HEK293 (cell line): Measurements from ENCODE around the gene DAAM2.

ENCODE experiments used
- CTCF ChIA-PET: fragments of 350-600 bp; formaldehyde crosslinking; extraction: SDS; loops from one replicate; lab custom pipeline; 2021; ENCODE audit warnings: antibody characterized with exemption; lab: Yijun Ruan, JAX
- POLR2A ChIA-PET: fragments of 300-600 bp; formaldehyde crosslinking; extraction: SDS; loops from one replicate; lab custom pipeline; 2020; ENCODE audit warnings: antibody characterized with exemption, inconsistent platforms; lab: Yijun Ruan, JAX
- H3K27ac ChIP-seq: fragments of 200-500 bp; sonication (Bioruptor generic); 2 replicates; pipeline ENCODE4 v1.5.1; 2014; ENCODE audit warnings: low read depth, low read length, control low read depth, inconsistent platforms; ENCODE audit errors: extremely low read depth
- H3K36me3 ChIP-seq, 2 experiments: fragments of 200-500 bp in 1 of 2; sonication (Bioruptor generic) in 1 of 2; 1 replicate in 1 of 2; 2 replicates in 1 of 2; pipeline ENCODE4 v1.5.1; 2014 to 2017; ENCODE audit warnings: inconsistent platforms in 2 of 2, low read length in 2 of 2; ENCODE audit not compliant: control insufficient read depth in 2 of 2, insufficient read depth in 1 of 2
- H3K4me1 ChIP-seq: fragments of 200-500 bp; sonication (Bioruptor generic); 2 replicates; pipeline ENCODE4 v1.5.1; 2014; ENCODE audit warnings: mild to moderate bottlenecking, low read length, inconsistent platforms; ENCODE audit not compliant: control insufficient read depth, insufficient read depth
- H3K4me3 ChIP-seq: 2 replicates; pipeline ENCODE4 v1.5.1; 2011; ENCODE audit warnings: low read depth, mild to moderate bottlenecking, control low read depth, low read length, moderate library complexity
- H3K9me3 ChIP-seq: fragments of 200-500 bp; sonication (Bioruptor generic); 2 replicates; pipeline ENCODE4 v1.5.1; 2014; ENCODE audit warnings: low read depth, low read length, inconsistent platforms; ENCODE audit not compliant: control insufficient read depth, insufficient read depth
- GLI2 ChIP-seq: fragments of 450-650 bp; formaldehyde crosslinking; IDR thresholded peaks from 2 replicates; pipeline ENCODE4; 2017; ENCODE audit warnings: missing biosample characterization, missing genetic modification characterization, low read depth, borderline replicate concordance
- GLIS1 ChIP-seq: fragments of 450-650 bp; formaldehyde crosslinking; IDR thresholded peaks from 2 replicates; pipeline ENCODE4 v1.5.1; 2016; ENCODE audit warnings: missing biosample characterization, missing genetic modification characterization
- MYNN ChIP-seq: fragments of 450-650 bp; formaldehyde crosslinking; IDR thresholded peaks from 2 replicates; pipeline ENCODE4 v1.5.1; 2016; ENCODE audit warnings: missing biosample characterization, missing genetic modification characterization, borderline replicate concordance
- OVOL3 ChIP-seq: fragments of 450-650 bp; formaldehyde crosslinking; IDR thresholded peaks from 2 replicates; pipeline ENCODE4 v1.5.1; 2016; ENCODE audit warnings: missing biosample characterization, missing genetic modification characterization
- TRIM28 ChIP-seq: IDR thresholded peaks from 2 replicates; pipeline ENCODE4 v1.6.1; 2011; ENCODE audit warnings: low read length, control low read depth, borderline replicate concordance
- ZBTB1 ChIP-seq: fragments of 450-650 bp; formaldehyde crosslinking; IDR thresholded peaks from 2 replicates; pipeline ENCODE4 v1.5.1; 2016; ENCODE audit warnings: missing biosample characterization, missing genetic modification characterization
- ZBTB17 ChIP-seq: fragments of 450-650 bp; formaldehyde crosslinking; IDR thresholded peaks from 2 replicates; pipeline ENCODE4 v1.5.1; 2016; ENCODE audit warnings: missing biosample characterization, missing genetic modification characterization
- ZFP37 ChIP-seq: fragments of 450-650 bp; formaldehyde crosslinking; IDR thresholded peaks from 2 replicates; pipeline ENCODE4 v1.5.1; 2016; ENCODE audit warnings: missing biosample characterization, missing genetic modification characterization
- ZFP69B ChIP-seq: fragments of 450-650 bp; formaldehyde crosslinking; IDR thresholded peaks from 2 replicates; pipeline ENCODE4 v1.5.1; 2016; ENCODE audit warnings: missing biosample characterization, missing genetic modification characterization
- ZNF169 ChIP-seq: fragments of 450-650 bp; formaldehyde crosslinking; IDR thresholded peaks from 2 replicates; pipeline ENCODE4 v1.5.1; 2016; ENCODE audit warnings: missing biosample characterization, missing genetic modification characterization
- ZNF174 ChIP-seq: fragments of 450-650 bp; formaldehyde crosslinking; IDR thresholded peaks from 2 replicates; pipeline ENCODE4 v1.5.0; 2017; ENCODE audit warnings: missing biosample characterization, mild to moderate bottlenecking, missing genetic modification characterization
- ZNF274 ChIP-seq, 2 experiments: fragments of 200-500 bp in 1 of 2; fragments of 450-650 bp in 1 of 2; sonication (Bioruptor generic) in 1 of 2; formaldehyde crosslinking in 1 of 2; IDR thresholded peaks; 2 replicates each; pipeline versions ENCODE4 v1.5.1 to v1.6.1; 2014 to 2016; ENCODE audit warnings: borderline replicate concordance in 1 of 2, inconsistent platforms in 1 of 2, low read length in 1 of 2, missing biosample characterization in 1 of 2, missing genetic modification characterization in 1 of 2
- ZNF335 ChIP-seq: fragments of 450-650 bp; formaldehyde crosslinking; conservative IDR thresholded peaks from 2 replicates; pipeline ENCODE4 v1.5.1; 2016; ENCODE audit warnings: missing biosample characterization, missing genetic modification characterization
- ZNF341 ChIP-seq: fragments of 450-650 bp; formaldehyde crosslinking; IDR thresholded peaks from 2 replicates; pipeline ENCODE4; 2016; ENCODE audit warnings: low read depth, missing biosample characterization, missing genetic modification characterization
- ZNF548 ChIP-seq: fragments of 450-650 bp; formaldehyde crosslinking; IDR thresholded peaks from 2 replicates; pipeline ENCODE4 v1.5.1; 2016; ENCODE audit warnings: missing biosample characterization, missing genetic modification characterization
- ZNF555 ChIP-seq: fragments of 450-650 bp; formaldehyde crosslinking; conservative IDR thresholded peaks from 2 replicates; pipeline ENCODE4 v1.5.1; 2017; ENCODE audit warnings: missing biosample characterization, mild to moderate bottlenecking, missing genetic modification characterization, inconsistent platforms
- ZNF571 ChIP-seq: fragments of 450-650 bp; formaldehyde crosslinking; IDR thresholded peaks from 2 replicates; pipeline ENCODE4 v1.5.0; 2017; ENCODE audit warnings: missing biosample characterization, missing genetic modification characterization
- ZNF585B ChIP-seq: fragments of 450-650 bp; formaldehyde crosslinking; IDR thresholded peaks from 2 replicates; pipeline ENCODE4 v1.5.1; 2016; ENCODE audit warnings: missing biosample characterization, missing genetic modification characterization
- ZNF777 ChIP-seq: fragments of 450-650 bp; formaldehyde crosslinking; IDR thresholded peaks from 2 replicates; pipeline ENCODE4 v1.5.1; 2017; ENCODE audit warnings: missing biosample characterization, missing genetic modification characterization, borderline replicate concordance
- ZSCAN30 ChIP-seq: fragments of 450-650 bp; IDR thresholded peaks from 2 replicates; pipeline ENCODE4 v1.5.1; 2018; ENCODE audit warnings: missing biosample characterization, mild to moderate bottlenecking, missing genetic modification characterization, moderate library complexity
- TF ChIP-seq, protein P1 (sequence below): fragments of 450-650 bp; formaldehyde crosslinking; IDR thresholded peaks from 2 replicates; pipeline ENCODE4 v1.5.1; 2017; ENCODE audit warnings: missing biosample characterization, missing genetic modification characterization
- TF ChIP-seq, protein P2 (sequence below): fragments of 450-650 bp; formaldehyde crosslinking; IDR thresholded peaks from 2 replicates; pipeline ENCODE4; 2016; ENCODE audit warnings: missing biosample characterization, missing genetic modification characterization

Gene DAAM2

DNA sequence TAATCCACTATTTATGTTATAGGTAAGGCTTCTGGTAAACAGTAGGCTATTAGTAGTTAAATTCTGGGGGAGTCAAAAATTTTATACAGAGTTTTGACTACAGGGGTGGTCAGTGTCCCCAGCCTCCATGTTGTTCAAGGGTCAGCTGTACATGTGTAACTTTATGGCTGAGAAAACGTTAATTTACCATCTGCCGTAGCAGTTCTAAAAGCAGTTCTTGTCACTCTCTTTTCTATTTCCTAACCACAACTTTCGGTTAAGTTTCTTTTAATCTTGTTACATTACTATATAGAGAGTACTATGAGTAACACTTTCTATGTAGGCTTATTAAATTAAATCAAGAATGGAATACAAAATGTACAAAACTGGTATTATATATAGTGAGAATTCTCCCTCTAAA, 45.4 kb upstream of the DAAM2 start (continued):
- no peak for TF ChIP-seq ZBTB1 (tag by site-specific recombination)

DNA sequence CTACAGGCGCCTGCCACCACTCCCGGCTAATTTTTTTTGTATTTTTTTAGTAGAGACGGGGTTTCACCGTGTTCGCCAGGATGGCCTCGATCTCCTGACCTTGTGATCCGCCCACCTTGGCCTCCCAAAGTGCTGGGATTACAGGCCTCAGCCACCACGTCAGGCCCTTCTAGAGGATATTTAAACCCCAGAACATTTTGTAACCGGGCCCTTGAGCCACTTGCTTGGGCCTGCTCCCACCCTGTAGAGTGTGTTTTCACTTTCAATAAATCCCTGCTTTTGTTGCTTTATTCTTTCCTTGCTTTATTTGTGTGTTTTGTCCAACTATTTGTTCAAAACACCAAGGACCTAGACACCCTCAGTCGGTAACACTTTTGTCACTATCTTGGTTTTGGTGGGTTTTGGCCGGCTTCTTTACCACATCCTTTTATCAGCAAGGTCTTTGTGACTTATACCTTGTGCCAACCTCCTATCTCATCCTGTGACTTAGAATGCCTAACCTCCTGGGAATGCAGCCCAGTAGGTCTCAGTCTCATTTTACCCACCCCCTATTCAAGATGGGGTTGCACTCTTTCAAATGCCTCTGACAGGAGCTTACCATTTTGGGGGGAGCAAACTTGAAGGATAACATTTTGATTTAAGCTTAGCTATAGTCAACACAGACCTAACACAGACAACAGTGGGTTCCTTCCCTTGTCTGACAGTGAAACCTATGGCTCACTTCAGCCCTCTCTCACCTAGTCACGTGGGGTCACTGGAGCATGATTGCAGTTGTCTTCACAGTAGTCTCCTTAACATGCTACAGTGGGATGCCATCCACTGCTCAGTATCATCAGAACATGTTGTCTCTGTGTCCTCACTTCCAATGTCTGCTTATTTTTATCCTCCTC, 39.1 kb upstream of the DAAM2 start:
- Histone ChIP-seq H3K27ac (no peak overlapping the region), H3K4me3 (no peak overlapping the region), H3K9me3 (no peaks in the 10 kb centered on the region), H3K36me3 (no peaks in the 10 kb centered on the region), H3K4me1 (no peaks in the 10 kb centered on the region)
- CTCF ChIA-PET: interaction anchor here (1.6 to 1.9 kb wide), 2 partner anchors 113 to 392 kb away, joined by 4 read pairs; no protein-coding TSS in a partner anchor
- POLR2A ChIA-PET: interaction anchor here (0.6 kb wide), 1 partner anchor 890 kb away, joined by 4 read pairs; no protein-coding TSS in a partner anchor
- TF ChIP-seq ZFP69B (no peak), ZFP37 (tag by site-specific recombination) (no peak), ZNF585B (peak; percentile 59), TRIM28 (no peak), ZNF174 (tag by site-specific recombination) (no peak), ZNF777 (tag by site-specific recombination) (no peak)

DNA sequence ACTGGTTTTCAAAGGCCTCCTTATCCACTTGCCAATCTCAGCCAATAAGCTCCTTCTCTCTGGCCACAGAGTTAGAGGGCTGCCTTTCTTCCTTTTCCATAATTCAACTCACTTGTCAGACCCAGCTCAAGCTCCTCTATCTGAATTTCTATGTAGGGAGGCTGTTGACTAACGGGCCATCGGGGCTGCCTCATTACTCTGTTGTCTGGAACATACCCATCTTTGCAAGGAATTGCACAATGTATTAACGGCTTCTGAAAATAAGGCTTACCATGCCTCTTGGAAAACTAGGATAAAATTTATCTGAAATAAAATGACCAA, 38.5 kb upstream of the DAAM2 start:
- TF ChIP-seq, protein P1, sequence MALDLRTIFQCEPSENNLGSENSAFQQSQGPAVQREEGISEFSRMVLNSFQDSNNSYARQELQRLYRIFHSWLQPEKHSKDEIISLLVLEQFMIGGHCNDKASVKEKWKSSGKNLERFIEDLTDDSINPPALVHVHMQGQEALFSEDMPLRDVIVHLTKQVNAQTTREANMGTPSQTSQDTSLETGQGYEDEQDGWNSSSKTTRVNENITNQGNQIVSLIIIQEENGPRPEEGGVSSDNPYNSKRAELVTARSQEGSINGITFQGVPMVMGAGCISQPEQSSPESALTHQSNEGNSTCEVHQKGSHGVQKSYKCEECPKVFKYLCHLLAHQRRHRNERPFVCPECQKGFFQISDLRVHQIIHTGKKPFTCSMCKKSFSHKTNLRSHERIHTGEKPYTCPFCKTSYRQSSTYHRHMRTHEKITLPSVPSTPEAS (tag by site-specific recombination): no peak
- TF ChIP-seq MYNN: no peak
- no peak for TF ChIP-seq ZNF571 (tag by site-specific recombination)
- no peak for TF ChIP-seq OVOL3 (tag by site-specific recombination)
- TF ChIP-seq ZNF341 (tag by site-specific recombination): no peak
- TF ChIP-seq ZBTB17 (tag by site-specific recombination): no peak
- no peak for TF ChIP-seq ZNF169 (tag by site-specific recombination)
- TF ChIP-seq GLIS1 (tag by site-specific recombination): no peak
- TF ChIP-seq GLI2: no peak
- no peak for TF ChIP-seq ZNF555 (tag by site-specific recombination)
- no peak for TF ChIP-seq ZNF585B
- TF ChIP-seq ZNF548 (tag by site-specific recombination): no peak
- TF ChIP-seq, protein P2, sequence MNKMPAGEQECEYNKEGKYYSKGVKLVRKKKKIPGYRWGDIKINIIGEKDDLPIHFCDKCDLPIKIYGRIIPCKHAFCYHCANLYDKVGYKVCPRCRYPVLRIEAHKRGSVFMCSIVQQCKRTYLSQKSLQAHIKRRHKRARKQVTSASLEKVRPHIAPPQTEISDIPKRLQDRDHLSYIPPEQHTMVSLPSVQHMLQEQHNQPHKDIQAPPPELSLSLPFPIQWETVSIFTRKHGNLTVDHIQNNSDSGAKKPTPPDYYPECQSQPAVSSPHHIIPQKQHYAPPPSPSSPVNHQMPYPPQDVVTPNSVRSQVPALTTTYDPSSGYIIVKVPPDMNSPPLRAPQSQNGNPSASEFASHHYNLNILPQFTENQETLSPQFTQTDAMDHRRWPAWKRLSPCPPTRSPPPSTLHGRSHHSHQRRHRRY (tag by site-specific recombination): no peak
- no peak for TF ChIP-seq ZSCAN30
- TF ChIP-seq ZNF274 (IDR thresholded peaks at IDR 0.05; ENCODE audit: low read length): no peak
- no peak for TF ChIP-seq ZNF274 (tag by site-specific recombination; IDR thresholded peaks at IDR 0.05; ENCODE audit: borderline replicate concordance)
- TF ChIP-seq ZNF335 (tag by site-specific recombination): no peak
- ChIA-PET POLR2A (interaction anchor here (0.6 kb wide), 1 partner anchor 891 kb away, joined by 4 read pairs; no protein-coding TSS in a partner anchor), CTCF (interaction anchor here (1.0 to 1.9 kb wide), 4 partner anchors 112 to 392 kb away, joined by 3 to 4 read pairs (median 4); no protein-coding TSS in a partner anchor)
- Histone ChIP-seq H3K27ac (no peak overlapping the region), H3K4me3 (no peak overlapping the region), H3K36me3 (no peaks in the 10 kb centered on the region), H3K4me1 (no peaks in the 10 kb centered on the region), H3K9me3 (no peaks in the 10 kb centered on the region)
